Left lobe of liver (tissue), 2 donors: ENCODE results near the gene STOM. TPM values are rescaled to one million over a fixed set of nuclear protein-coding genes. Genes with fewer than 3 reads are reported as not detected.
"Not testable (repeated sequence)": the region's sequence is repeated elsewhere in the genome, so short reads cannot be mapped to it uniquely, and the experiment has no call there.

Experiments used
- ATAC-seq: fragments of 200-7000 bp; cut with Tn5 transposase; one replicate; pipeline ENCODE4 v1.9.1; 2020; ENCODE audit warnings: mild to moderate bottlenecking, moderate library complexity
- DNase-seq: peaks from one replicate; pipeline ENCODE4 v3.0.0-alpha.2; 2020; ENCODE audit warnings: low spot score
- total RNA-seq: library from RNA; stranded (reverse); gene quantifications from one replicate; pipeline ENCODE4 v1.2.1, GENCODE V29; 2021
- donor health status: DM: no; HTN: no; CAD: no; lungs with moderate emphysema.
- donor health status: DM: no; HTN: yes; CAD: no.

Gene STOM, protein sequence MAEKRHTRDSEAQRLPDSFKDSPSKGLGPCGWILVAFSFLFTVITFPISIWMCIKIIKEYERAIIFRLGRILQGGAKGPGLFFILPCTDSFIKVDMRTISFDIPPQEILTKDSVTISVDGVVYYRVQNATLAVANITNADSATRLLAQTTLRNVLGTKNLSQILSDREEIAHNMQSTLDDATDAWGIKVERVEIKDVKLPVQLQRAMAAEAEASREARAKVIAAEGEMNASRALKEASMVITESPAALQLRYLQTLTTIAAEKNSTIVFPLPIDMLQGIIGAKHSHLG
- 217 TPM for total RNA-seq

DNA sequence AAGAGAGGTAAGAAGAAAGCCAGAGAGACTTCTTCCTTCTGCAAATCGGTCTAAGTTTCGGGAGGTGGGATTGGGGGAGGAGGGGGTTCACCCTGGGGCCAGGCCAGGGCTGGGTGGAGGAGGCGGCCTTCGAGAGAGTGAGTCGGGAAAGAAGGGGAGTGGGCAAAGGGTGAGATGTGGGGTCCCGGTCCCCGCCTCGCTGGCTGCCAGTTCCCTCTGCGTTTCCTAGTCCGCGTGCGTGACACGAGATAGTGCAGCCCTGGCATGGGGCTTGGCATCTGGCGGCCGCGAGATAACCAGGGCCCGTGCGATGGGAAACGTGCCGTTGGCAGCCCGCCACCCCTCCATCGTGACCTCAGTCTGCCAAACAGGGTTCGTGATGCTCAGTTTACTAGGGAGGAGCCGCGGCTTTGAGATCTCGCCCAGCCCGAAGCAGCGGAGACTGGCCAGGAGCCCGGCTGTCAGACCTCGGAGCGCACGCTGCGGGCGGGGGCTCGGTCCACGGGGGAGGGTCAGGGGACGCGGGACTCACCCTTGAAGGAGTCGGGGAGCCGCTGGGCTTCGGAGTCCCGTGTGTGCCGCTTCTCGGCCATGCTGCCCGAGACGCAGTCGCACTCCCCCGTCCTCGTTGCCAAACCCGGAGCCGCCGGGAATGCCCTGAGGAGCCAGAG lies at the start of gene STOM:
STOM (minus strand) TSS at position 656 of the 671 bp plus-strand sequence; CDS start at position 593, 63 bp downstream.
- ATAC-seq = peak; percentile 73

DNA sequence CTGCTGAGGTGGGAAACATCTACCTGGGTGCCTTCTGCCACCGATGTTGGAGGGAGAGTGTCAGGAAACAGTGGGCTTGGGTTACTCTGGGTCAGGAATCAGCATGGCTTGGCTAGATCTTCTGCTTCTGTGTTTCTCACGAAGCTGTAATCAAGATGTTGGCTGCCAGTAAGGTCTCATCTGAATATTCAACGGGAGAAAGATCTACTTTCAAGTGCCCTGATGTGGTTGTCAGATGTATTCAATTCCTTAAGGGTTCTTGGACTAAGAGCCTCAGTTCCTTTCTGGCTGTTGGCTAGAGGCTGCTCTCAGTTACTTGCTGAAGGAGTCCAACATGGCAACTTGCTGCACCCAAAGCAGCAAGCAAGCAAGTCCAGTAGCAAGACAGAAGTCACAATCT lies 41.9 kb upstream of the STOM start:
- no peak for ATAC-seq
- no peak for DNase-seq

More for the DNA sequence above, at the start of gene STOM:
- peak; percentile 99 for DNase-seq

DNA sequence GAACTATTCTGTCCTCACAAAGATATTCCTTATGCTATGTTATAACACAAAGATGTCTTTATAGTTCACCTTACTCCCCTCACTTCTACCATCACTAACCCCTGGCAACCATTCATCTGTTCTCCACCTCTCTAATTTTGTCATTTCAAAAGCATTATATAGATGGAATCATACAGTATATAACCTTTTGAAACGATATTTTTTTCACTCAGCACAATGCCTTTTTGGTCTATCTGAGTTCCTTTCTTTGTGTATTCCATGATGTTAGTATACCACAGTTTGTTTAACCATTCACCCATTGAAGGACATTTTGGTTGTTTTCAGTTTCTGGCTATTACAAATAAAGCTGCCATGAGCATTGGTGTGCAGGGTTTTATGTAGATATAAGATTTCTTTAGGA lies 35.8 kb upstream of the STOM start:
- ATAC-seq (no peak), DNase-seq (no peak)

DNA sequence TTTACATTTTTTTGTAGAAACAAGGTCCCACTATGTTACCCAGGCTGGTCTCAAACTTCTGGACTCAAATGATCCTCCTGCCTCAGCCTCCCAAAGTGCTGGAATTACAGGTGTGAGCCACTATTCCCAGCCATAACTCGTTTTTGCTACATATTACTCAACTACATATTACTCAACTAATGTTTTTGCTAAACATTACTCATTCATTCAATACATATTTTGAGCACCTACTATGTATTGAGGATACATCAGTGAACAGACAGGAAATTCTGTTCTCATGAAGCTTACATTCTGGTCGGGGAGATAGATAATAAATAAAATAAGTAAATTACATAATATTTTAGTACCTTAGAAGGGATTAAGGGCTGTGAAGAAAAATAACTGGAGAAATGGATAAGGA lies 34.9 kb upstream of the STOM start:
- ATAC-seq (no peak), DNase-seq (no peak)

DNA sequence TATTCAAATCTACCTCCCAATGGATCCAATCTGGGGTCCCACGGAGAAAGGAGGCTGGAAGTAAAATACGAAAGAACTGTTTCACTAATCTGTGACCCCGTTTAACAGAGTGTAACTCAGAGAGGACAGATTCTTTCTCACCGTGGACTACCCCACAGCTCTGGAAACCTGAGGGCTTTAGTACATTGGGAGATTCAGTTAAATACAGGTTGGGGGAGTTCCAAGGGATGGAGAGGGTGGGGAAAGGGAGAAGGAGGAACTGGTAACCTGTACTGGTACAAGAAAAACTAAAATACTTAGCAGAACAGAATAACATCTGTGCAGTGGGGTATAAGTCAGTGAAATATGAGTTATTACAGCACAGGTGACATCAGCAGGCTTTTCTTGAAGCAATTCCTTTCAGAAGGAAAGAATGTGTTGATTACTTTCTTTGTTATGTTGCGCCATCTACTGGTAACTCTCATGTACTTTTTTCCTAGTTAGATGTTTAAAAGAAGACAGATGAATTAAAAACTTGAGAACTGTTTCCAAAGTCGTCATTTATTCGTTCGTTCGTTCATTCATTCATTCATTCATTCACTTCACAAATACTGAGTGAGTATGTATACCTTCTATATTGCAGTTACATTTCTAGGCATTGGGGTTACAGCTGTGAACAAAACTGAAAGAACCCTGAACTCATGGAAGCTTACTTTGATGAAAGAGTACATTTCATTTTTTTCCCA lies 30.0 kb upstream of the STOM start:
- peak; percentile 89 for ATAC-seq
- DNase-seq = no peak

DNA sequence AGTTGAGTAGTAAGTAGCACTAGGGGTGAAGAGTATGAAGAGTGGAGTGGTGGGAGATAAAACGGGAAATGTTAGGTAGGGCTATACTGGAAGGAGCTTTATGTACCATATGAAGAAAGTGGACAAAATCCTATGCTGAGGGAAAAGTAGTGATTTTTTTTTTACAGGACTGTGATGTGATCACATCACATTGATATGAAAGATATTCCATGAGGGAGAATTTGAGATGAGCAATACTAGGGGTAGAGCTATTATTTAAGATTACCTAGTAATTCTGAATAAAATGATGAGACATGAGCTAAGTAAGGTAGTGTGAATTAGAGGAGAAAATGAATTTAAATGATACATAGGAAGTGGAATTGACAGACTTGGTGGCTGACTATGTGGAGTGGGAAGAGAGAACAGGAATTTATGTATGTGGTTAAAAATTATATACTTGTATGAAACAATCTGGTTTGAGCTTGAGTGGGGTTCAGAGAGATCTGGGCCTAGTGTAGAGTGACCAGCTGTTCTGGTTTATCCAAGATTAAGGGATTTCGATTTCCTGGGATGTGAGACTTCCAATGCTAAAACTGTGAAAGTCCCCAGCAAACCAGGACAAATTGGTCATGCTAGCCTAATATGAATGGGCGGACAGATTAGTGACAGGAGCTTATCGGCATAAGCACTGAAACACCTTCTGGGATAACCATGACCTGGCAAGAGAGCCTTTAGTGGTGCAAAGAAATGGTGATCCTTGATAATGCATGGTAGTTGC lies 29.3 kb upstream of the STOM start:
- no peak for ATAC-seq
- no peak for DNase-seq

DNA sequence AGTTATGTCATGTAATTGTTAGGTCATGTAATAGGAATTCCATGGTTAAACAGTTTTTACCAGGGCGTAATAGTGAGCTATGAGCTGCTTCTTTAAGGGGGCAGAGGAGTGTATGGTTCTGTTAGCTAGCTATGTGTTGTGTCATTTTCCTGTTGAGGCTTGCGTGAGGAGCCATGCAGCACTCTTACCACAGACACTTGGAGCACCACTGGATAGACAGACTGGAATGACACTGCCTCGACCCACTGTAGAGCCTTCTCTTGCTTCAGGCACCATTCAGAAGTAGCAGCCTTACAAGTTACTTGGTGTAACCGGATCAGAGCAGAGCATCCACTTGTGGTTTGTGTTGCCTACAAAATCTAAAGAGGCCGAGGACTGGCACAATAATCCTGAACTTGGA lies 28.3 kb upstream of the STOM start:
- DNase-seq (no peak), ATAC-seq (no peak)

DNA sequence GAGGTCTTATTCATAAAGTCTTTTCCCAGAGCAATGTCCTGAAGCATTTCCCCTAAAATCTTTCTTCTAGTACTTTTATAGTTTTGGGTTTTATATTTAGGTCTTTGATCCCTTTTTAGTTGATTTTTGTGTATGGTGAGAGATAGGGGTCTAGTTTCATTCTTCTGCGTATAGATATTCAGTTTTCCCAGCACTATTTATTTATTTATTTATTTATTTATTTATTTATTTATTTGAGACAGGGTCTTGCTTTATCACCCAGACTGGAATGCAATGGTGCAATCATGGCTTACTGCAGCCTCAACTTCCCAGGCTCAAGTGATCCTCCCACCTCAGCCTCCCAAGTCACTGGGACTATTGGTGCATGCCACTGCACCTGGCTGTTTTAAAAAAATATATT lies 27.2 kb upstream of the STOM start:
- not testable (repeated sequence) for ATAC-seq, DNase-seq

DNA sequence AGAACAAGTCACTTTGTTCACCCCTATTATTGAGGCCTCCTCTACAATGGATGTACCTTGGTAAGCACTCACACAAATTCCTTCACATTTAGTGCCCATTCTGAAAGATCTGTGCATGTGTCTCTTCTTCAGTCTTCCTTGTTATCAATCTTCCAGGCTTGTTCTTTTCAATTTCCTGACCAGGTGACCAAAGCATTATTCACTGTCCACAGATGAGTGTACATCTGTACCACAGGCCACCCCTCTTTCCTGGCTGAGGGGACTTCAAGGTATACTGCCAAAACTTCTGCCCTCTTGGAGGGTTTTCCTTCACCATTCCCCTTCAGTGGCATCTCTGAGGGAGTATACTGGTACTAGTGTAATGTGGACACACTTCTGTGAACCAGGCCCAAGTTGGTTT lies 25.5 kb upstream of the STOM start:
- ATAC-seq = no peak
- no peak for DNase-seq

DNA sequence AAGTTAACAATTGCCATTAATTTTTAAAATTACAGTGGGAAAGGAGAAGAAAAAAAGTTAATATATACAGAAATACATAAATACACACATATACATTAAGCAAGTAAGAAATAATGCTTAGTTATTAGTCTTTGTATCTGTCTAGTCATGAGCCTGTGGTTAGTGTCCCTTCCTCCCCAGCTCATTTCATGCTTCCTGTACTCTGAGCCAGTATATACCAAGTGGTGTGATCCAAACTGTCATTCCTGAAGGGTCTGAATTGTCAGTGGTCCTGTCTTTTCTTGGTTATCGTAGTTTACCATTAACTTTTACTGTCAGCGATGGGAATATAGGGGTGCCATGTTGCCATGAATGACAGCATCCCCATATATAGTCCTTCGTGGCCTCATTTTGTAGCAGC lies 24.2 kb upstream of the STOM start:
- no peak for ATAC-seq

DNA sequence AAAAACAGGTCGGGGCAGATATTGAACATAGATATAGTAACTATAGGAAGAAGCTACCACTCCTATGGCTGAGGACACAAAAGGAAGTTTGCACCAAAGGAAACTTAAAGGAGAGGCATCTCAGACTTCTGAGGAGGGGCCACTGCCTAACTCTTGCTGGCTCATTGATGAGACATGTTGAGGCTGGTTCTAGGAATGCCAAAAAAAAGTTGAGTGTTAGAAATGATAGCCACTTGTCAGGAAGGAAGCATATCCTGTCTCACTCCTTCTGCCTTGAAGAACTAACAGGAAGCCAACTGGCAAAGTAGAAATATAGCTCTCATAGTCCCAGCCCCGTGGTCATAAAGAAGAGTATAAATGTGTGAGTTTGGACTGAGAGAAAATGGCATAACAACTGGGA lies 23.3 kb upstream of the STOM start:
- DNase-seq (no peak), ATAC-seq (no peak)

More for the DNA sequence above, 24.2 kb upstream of the STOM start:
- no peak for DNase-seq

DNA sequence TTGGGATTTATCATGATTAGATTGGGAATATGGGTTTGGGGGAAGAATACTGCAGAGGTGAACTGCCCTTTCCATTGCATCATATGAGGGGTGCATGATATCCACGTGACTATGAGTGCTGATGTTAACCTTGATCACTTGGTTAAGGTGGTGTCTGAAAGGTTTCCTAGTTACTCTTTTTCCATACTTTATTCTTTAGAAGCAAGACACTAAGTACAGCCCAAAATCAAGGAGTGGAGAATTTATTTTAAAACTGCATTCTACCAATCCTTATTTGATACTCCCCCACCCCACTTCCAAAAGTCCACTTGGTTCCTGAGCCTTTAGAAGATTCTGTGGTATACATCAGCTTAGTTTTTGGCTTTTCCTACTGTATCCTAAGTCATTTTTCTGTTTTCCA lies 20.3 kb upstream of the STOM start:
- ATAC-seq = no peak

DNA sequence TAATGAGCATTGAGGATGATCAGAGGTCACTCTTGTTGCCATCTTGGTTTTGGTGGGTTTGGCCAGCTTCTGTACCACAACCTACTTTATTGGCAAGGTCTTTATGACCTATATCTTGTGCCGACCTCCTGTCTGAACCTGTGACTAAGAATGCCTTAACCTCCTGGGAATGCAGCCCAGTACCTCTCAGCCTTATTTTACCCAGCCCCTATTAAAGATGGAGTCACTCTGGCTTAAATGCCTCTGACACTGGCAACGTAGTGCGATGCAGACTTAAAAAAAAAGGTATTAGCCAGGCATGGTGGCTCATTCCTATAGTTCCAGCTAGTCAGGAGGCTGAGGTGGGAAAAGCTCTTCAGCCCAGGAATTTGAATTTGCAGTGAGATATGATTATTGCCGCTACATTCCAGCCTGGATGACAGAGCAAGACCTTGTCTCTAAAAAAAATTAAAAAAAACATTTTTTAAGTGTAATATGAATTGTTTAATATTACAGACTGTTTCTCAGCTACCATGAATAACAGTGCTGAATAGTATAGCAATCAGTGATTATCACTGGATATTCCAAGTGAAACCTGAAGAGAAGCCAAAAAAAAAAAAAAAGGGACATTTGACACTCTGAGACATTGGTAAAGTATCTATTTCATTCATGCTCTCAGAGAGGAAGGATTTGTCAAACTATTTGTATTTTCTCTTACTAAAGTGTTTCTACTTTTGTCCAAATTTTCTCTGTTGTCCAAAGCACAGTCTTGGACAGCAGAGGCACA lies 18.3 kb upstream of the STOM start:
- ATAC-seq = no peak

More for the DNA sequence above, 20.3 kb upstream of the STOM start:
- DNase-seq = no peak

DNA sequence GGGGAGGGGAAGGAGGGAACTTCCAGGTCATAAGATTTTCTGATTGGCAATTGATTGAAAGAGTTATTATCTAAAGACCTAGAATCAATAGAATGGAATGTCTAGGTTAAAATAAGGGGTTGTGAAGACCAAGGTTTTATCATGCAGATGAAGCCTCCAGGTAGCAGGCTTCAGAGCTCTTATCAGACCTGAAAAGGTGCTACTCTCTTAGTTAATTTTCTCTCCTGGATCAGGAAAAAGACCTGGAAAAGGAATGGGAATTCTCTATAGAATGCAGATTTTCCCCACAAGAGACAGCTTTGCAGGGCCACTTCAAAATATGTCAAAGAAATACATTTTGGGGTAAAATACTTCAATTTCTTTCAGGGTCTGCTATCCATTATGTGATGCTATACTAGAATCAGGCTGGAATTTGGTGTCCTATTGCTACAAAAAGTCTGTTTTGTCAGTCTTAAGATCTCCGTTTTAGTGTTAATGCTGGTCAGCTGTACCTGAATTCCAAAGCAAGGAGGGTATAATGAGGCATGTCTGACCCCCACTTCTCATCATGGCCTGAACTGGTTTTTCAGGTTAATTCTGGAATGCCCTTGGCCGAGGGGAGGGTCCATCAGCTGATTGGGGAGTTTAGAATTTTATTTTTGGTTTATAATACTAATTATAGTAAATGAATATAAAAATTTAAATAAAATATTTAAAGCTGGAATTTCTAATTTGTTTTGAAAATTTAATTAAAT lies 16.6 kb upstream of the STOM start:
- ATAC-seq (no peak), DNase-seq (no peak)

More for the DNA sequence above, 18.3 kb upstream of the STOM start:
- DNase-seq = no peak

DNA sequence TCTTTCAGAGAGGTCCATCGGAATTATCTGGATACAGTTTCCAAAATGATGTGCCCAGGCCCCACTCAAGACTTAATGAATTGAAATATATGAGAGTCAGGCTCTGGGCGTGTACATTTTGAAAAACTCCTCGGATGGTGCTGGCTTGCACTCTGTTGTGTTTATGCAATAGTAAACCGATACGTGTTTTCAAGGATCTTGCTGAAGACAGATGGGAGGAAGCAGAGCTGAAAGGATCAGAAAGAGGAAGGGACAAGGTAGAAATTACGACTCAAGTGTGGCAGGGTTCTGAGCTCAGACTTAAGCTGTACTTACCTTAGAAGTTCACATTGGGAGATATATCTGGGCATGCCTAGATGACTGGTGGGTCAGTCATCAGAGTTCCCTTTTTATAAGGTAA lies 13.7 kb upstream of the STOM start:
- ATAC-seq = no peak

DNA sequence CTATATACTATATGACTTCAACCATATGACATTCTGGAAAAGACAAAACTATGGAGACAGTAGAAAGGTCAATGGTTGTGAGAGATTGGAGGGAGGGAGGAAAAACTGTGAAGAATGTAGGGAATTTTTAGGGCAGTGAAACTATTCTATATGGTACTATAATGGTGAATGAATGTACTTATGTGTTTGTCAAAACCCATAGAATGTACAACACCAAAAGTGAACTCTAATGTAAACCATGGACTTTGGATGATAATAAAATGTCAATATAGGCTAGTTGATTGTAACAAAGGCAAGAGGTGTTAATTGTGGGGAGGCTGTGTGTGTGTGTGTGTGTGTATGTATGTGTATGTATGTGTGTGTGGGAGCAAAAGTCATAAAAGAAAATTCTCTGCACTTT lies 10.8 kb upstream of the STOM start:
- no peak for ATAC-seq
- no peak for DNase-seq

More for the DNA sequence above, 13.7 kb upstream of the STOM start:
- DNase-seq = no peak

DNA sequence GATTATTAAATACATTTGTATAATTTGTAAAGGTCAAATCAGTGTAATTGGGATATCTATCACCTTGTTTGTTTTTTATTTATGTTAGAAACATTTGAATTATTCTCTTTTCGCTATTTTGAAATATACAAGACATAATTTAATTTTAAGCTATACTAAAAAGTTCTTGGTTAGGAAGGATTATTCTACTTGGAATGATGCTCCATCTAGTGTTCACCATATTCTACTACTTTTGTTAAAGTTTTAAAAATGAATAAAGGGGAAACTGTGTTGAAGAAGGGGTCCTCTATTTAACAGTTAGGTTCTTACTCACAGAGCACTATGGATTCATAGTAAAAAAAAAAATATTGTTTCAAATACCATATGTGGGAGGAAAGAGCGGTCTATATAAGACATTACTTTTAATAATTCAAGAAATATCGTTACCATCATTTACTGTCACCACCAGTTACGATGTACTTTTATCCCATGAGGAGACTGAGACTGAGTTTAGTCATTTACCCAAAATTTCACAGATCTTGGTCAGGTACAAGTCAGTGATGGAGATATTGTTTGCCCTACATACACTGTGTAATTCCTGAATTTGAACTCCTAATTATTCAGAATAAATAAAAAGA lies 6.3 kb upstream of the STOM start:
- ATAC-seq = peak; percentile 50
- DNase-seq = no peak

DNA sequence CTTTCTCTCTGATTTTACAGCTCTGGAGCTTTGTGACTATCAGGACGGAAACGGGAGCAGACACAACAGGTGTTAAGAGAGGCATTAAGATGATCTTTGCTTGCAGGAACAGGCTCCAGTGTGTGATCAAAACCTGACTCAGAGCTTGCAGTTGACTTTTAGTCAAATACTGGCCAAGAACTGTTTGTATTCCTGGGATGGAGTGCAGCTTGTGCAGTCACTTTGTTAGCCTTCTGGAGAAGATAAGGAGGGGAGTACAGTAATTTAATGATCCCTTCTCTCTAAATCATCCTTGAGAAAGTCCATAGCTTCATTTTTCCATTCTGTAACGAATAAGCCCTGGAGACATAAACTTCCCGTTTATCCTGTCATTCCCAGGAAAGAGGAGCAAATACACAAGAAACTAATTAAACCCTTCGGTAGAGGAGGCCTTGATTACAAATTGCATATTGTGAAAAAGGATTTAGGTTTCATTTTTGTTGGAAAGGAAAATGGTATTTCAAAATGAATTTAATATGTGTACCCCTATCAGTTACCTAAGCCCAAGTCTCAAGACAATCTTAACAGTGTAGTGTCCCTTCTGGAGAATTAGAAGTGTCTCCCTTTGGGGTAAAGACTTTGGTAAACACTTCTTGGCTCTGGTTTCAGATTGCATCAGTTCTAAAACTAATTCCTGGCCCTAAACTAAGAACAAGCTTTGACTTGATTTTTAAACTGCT lies 3.1 kb upstream of the STOM start:
- DNase-seq = no peak
- ATAC-seq = no peak
